IMR-90 (cell line): ENCODE data around the gene KCTD12. TPM values are rescaled to one million over a fixed set of nuclear protein-coding genes. Genes with fewer than 3 reads are reported as not detected.

Experiments used
- ATAC-seq: fragments of 200-7000 bp; cut with Tn5 transposase; 2 replicates; pipeline ENCODE4 v1.9.1; 2020; ENCODE audit warnings: low read depth, mild to moderate bottlenecking, moderate library complexity
- BruUV-seq: library from RNA; stranded (reverse); fragments of 400-500 nt; replicated peaks from 2 replicates; lab custom pipeline; 2021; lab: Mats Ljungman, UMichigan
- CTCF ChIA-PET: fragments of 300-600 bp; formaldehyde crosslinking; extraction: SDS; loops from one replicate; lab custom pipeline; 2021; ENCODE audit warnings: antibody characterized with exemption; lab: Yijun Ruan, JAX
- POLR2A ChIA-PET: fragments of 300-600 bp; sonication (Branson Sonifier 250); formaldehyde crosslinking; loops from one replicate; lab custom pipeline; 2022; ENCODE audit warnings: antibody characterized with exemption; ENCODE audit not compliant: unreplicated experiment; lab: Charles Lee
- DNase-seq: peaks from one replicate; pipeline ENCODE4 v3.0.0; 2013
- H2AFZ ChIP-seq: replicated peaks from 2 replicates; pipeline ENCODE3; 2013; ENCODE audit warnings: low read length, mild to moderate bottlenecking; ENCODE audit not compliant: poor library complexity
- H2AK5ac ChIP-seq: 2 replicates; pipeline ENCODE4 v1.6.1; 2013; ENCODE audit warnings: low read depth, low read length, inconsistent platforms
- H2AK9ac ChIP-seq: replicated peaks from 2 replicates; pipeline ENCODE3; 2013; ENCODE audit warnings: mild to moderate bottlenecking, low read depth, low read length, moderate library complexity; ENCODE audit not compliant: poor library complexity
- H2BK120ac ChIP-seq: 2 replicates; pipeline ENCODE4 v1.6.1; 2013; ENCODE audit warnings: low read depth, low read length, inconsistent platforms
- H2BK15ac ChIP-seq: 3 replicates; pipeline ENCODE4 v1.6.1; 2013; ENCODE audit warnings: low read depth, low read length, inconsistent platforms
- H2BK20ac ChIP-seq: 2 replicates; pipeline ENCODE4 v1.6.1; 2013; ENCODE audit warnings: low read depth, mild to moderate bottlenecking, inconsistent platforms, low read length, moderate library complexity
- H2BK5ac ChIP-seq: 2 replicates; pipeline ENCODE4 v1.6.1; 2013; ENCODE audit warnings: mild to moderate bottlenecking, low read depth, low read length, inconsistent platforms; ENCODE audit not compliant: poor library complexity, severe bottlenecking
- H3K14ac ChIP-seq: replicated peaks from 2 replicates; pipeline ENCODE4 v1.6.1; 2013; ENCODE audit warnings: low read depth, low read length, inconsistent platforms
- H3K18ac ChIP-seq: 2 replicates; pipeline ENCODE4 v1.6.1; 2013; ENCODE audit warnings: low read depth, low read length, control low read depth
- H3K23ac ChIP-seq: 2 replicates; pipeline ENCODE4 v1.6.1; 2013; ENCODE audit warnings: low read depth, low read length, inconsistent platforms
- H3K27ac ChIP-seq: 2 replicates; pipeline ENCODE4 v1.5.1; 2013; ENCODE audit warnings: mild to moderate bottlenecking, control low read depth, low read length; ENCODE audit not compliant: insufficient read depth
- H3K27me3 ChIP-seq: 2 replicates; pipeline ENCODE4 v1.6.1; 2013; ENCODE audit warnings: low read length; ENCODE audit not compliant: control insufficient read depth, insufficient read depth
- H3K36me3 ChIP-seq: 2 replicates; pipeline ENCODE4 v1.6.1; 2013; ENCODE audit warnings: low read length, mixed read lengths; ENCODE audit not compliant: control insufficient read depth, insufficient read depth
- H3K4ac ChIP-seq: 2 replicates; pipeline ENCODE4 v1.6.1; 2013; ENCODE audit warnings: low read depth, low read length, inconsistent platforms
- H3K4me1 ChIP-seq: 2 replicates; pipeline ENCODE4 v1.6.1; 2013; ENCODE audit warnings: low read length, mixed read lengths; ENCODE audit not compliant: control insufficient read depth, insufficient read depth
- H3K4me2 ChIP-seq: 2 replicates; pipeline ENCODE4 v1.6.1; 2013; ENCODE audit warnings: low read depth, mild to moderate bottlenecking, control low read depth, low read length, moderate library complexity
- H3K4me3 ChIP-seq: 2 replicates; pipeline ENCODE4 v1.5.1; 2013; ENCODE audit warnings: low read depth, mild to moderate bottlenecking, control low read depth, low read length, moderate library complexity; ENCODE audit not compliant: insufficient read depth
- H3K56ac ChIP-seq: 2 replicates; pipeline ENCODE4 v1.6.1; 2013; ENCODE audit warnings: low read length, inconsistent platforms; ENCODE audit not compliant: insufficient read depth; ENCODE audit errors: extremely low read depth
- H3K79me1 ChIP-seq, 2 experiments: 2 replicates each; pipeline ENCODE4 v1.6.1; 2013; ENCODE audit warnings: low read length in 2 of 2, inconsistent platforms in 1 of 2, low read depth in 1 of 2
- H3K9ac ChIP-seq: 2 replicates; pipeline ENCODE4 v1.6.1; 2013; ENCODE audit warnings: low read depth, low read length, control low read depth
- H3K9me1 ChIP-seq: 2 replicates; pipeline ENCODE4 v1.6.1; 2013; ENCODE audit warnings: low read length, inconsistent platforms; ENCODE audit not compliant: insufficient read depth
- H3K9me3 ChIP-seq: 2 replicates; pipeline ENCODE4 v1.6.1; 2013; ENCODE audit warnings: low read length; ENCODE audit not compliant: control insufficient read depth, insufficient read depth
- H4K20me1 ChIP-seq: 2 replicates; pipeline ENCODE4 v1.6.1; 2013; ENCODE audit warnings: low read length, inconsistent platforms; ENCODE audit not compliant: insufficient read depth
- H4K5ac ChIP-seq: 2 replicates; pipeline ENCODE4 v1.6.1; 2013; ENCODE audit warnings: mild to moderate bottlenecking, low read depth, low read length, control low read depth
- H4K8ac ChIP-seq, 2 experiments: 2 replicates each; pipeline ENCODE4 v1.6.1; 2013; ENCODE audit warnings: low read depth in 2 of 2, low read length in 2 of 2, control low read depth in 1 of 2, inconsistent platforms in 1 of 2
- H4K91ac ChIP-seq: 2 replicates; pipeline ENCODE4 v1.6.1; 2013; ENCODE audit warnings: low read depth, low read length, inconsistent platforms; ENCODE audit not compliant: insufficient read depth
- FOS ChIP-seq: fragments of 150-350 bp; IDR thresholded peaks from 2 replicates; pipeline ENCODE4 v1.6.1; 2016; ENCODE audit warnings: low read depth, low read length
- RAD21 ChIP-seq: IDR thresholded peaks from 2 replicates; pipeline ENCODE4 v1.6.1; 2012; ENCODE audit warnings: low read length, improper control_type of control experiment
- WGBS, 2 experiments: methylation state at CpG; one replicate each; pipeline versions ENCODE4 v1.1.5 to v1.1.7; 2013; ENCODE audit warnings: missing lambda C conversion rate in 2 of 2; ENCODE audit not compliant: insufficient read length in 1 of 2; ENCODE audit errors: extremely low coverage in 2 of 2; 5-methylcytosine and 5-hydroxymethylcytosine counted together
- dilution Hi-C: fragments of 300-500 bp; cut with HindIII; formaldehyde crosslinking; loops from one replicate; pipeline ENCODE4 v1.14.3; 2018; ENCODE audit warnings: low sequenced_read_pairs; ENCODE audit not compliant: unreplicated experiment
- in situ Hi-C: fragments of 300-500 bp; cut with MboI; formaldehyde crosslinking; loops from 3 replicates; pipeline ENCODE4 v1.14.3; 2019; ENCODE audit warnings: low sequenced_read_pairs, inconsistent platforms, mixed read lengths
- intact Hi-C: fragments of 100-400 bp; cut with micrococcal nuclease; formaldehyde crosslinking; loops from 2 replicates; pipeline ENCODE4 v1.10.0; 2022
- polyA plus RNA-seq, 3 experiments: library from polyadenylated mRNA; depleted of rRNA; stranded (reverse); fragments of >200 nt; gene quantifications; 2 replicates each; pipeline ENCODE4 v1.2.3, GENCODE V29; 2012; ENCODE audit warnings: low replicate concordance in 1 of 3
- total RNA-seq: library from RNA; depleted of rRNA; stranded (reverse); fragments of >200 nt; gene quantifications from 2 replicates; pipeline ENCODE4 v1.2.3, GENCODE V29; 2012

KCTD12 gene
- total and polyA plus RNA-seq, 2 of the 4 experiments (the other 2 are of a cell fraction), result 1.8 to 1.9 TPM

- WGBS, 2 experiments, result 1% methylated on average over 50 of the region's 94 CpGs; no CpG with 5 or more reads in 1 of the 2 experiments
- ATAC-seq (peak; percentile 58), DNase-seq (peak; percentile 61)
- Histone ChIP-seq H3K9me3 (no peaks in the 10 kb centered on the region), H3K56ac (no peak overlapping the region), H3K27me3 (no peaks in the 10 kb centered on the region), H2AK9ac (peak overlapping the region; percentile 67), H3K4me2 (peak overlapping the region; percentile 86), H3K18ac (no peak overlapping the region), H3K14ac (no peak overlapping the region), H2BK15ac (no peak overlapping the region), H3K79me1 (no peaks in the 10 kb centered on the region; a peak in 1 of 4 replicates), H4K8ac (peak overlapping the region in 1 of 2 experiments; percentile 73; a peak in 1 of 4 replicates), H3K4me3 (peak overlapping the region; percentile 67), H2BK5ac (no peak overlapping the region), H4K91ac (no peak overlapping the region), H2AK5ac (no peak overlapping the region), H4K5ac (no peak overlapping the region), H2BK120ac (peak overlapping the region; percentile 39), H3K27ac (peak overlapping the region; percentile 42), H3K23ac (0 out of 2 replicates have a peak overlapping the region, but pooled peaks have one; percentile 38), H3K9ac (peak overlapping the region; percentile 47), H3K4me1 (peaks cover 4% of the 10 kb centered on the region; the same call in 1 of the 2 replicates), H2BK20ac (no peak overlapping the region), H3K36me3 (no peaks in the 10 kb centered on the region), H4K20me1 (no peaks in the 10 kb centered on the region), H3K9me1 (no peaks in the 10 kb centered on the region), H3K4ac (no peak overlapping the region), H2AFZ (peak overlapping the region; percentile 93)
- ChIA-PET POLR2A (no interaction called here), CTCF (interaction anchor here (0.6 to 2.3 kb wide), 10 partner anchors 10 to 467 kb away, joined by 3 to 19 read pairs (median 4); no protein-coding TSS in a partner anchor)
- intact Hi-C loops, result loop anchor here (1.0 to 5.0 kb wide), 5 partner anchors 97 to 1198 kb away; no protein-coding TSS in a partner anchor
- BruUV-seq, result no TSS peak
- in situ Hi-C loops, result no loop called here
- dilution Hi-C loops, result no loop called here
- peak; percentile 23 for TF ChIP-seq RAD21
- no peak for TF ChIP-seq FOS
These were observed 801 bp downstream of the KCTD12 start for GRCh38 chr13:76885203-76886004.
